BJ (cell line): ENCODE results near the gene NDC80. TPM values are rescaled to one million over a fixed set of nuclear protein-coding genes. Genes with fewer than 3 reads are reported as not detected.

ENCODE experiments used
- CTCF ChIA-PET: fragments of 350-600 bp; formaldehyde crosslinking; extraction: SDS; loops from one replicate; lab custom pipeline; 2021; ENCODE audit warnings: antibody characterized with exemption, inconsistent platforms; lab: Yijun Ruan, JAX
- POLR2A ChIA-PET: fragments of 300-600 bp; sonication (Branson Sonifier 250); formaldehyde crosslinking; extraction: SDS; loops from one replicate; lab custom pipeline; 2021; ENCODE audit warnings: antibody characterized with exemption; lab: Charles Lee
- DNase-seq: peaks from one replicate; pipeline ENCODE4 v3.0.0-alpha.2; 2011; ENCODE audit warnings: low read depth
- H3K27me3 ChIP-seq: 2 replicates; pipeline ENCODE4 v1.6.0; 2011; ENCODE audit warnings: low read length; ENCODE audit not compliant: control insufficient read depth, insufficient read depth
- H3K36me3 ChIP-seq: 2 replicates; pipeline ENCODE4 v1.5.1; 2011; ENCODE audit warnings: low read length; ENCODE audit not compliant: control insufficient read depth, insufficient read depth
- H3K4me3 ChIP-seq: 2 replicates; pipeline ENCODE4 v1.5.1; 2011; ENCODE audit warnings: low read depth, mild to moderate bottlenecking, control low read depth, low read length
- CTCF ChIP-seq: IDR thresholded peaks from 2 replicates; pipeline ENCODE4 v1.5.1; 2011; ENCODE audit warnings: low read depth, mild to moderate bottlenecking, control low read depth, inconsistent platforms, low read length, moderate library complexity; ENCODE audit not compliant: insufficient read depth
- polyA plus RNA-seq: library from polyadenylated mRNA; depleted of rRNA; stranded (reverse); fragments of >200 nt; gene quantifications from 2 replicates; pipeline ENCODE4 v1.2.3, GENCODE V29; 2011

Gene NDC80
- polyA plus RNA-seq, 1 experiment = 18.1 TPM

GRCh38 chr18:2590303-2590702 is 18.9 kb downstream of the NDC80 start:
- Histone ChIP-seq H3K27me3 (no peaks in the 10 kb centered on the region), H3K4me3 (no peak overlapping the region), H3K36me3 (no peaks in the 10 kb centered on the region)
- no peak for TF ChIP-seq CTCF
- POLR2A ChIA-PET = no interaction called here
- CTCF ChIA-PET = no interaction called here
- no peak for DNase-seq

GRCh38 chr18:2597639-2598038 is 26.3 kb downstream of the NDC80 start:
- CTCF ChIA-PET = no interaction called here
- no peak for TF ChIP-seq CTCF
- POLR2A ChIA-PET = no interaction called here
- DNase-seq = no peak
- Histone ChIP-seq H3K27me3 (no peaks in the 10 kb centered on the region), H3K36me3 (no peaks in the 10 kb centered on the region), H3K4me3 (no peak overlapping the region)

- POLR2A ChIA-PET = no interaction called here
- CTCF ChIA-PET = no interaction called here
- H3K36me3 ChIP-seq = no peaks in the 10 kb centered on the region
- no peak overlapping the region for H3K4me3 ChIP-seq
- no peak for TF ChIP-seq CTCF
- no peak for DNase-seq
- no peaks in the 10 kb centered on the region for H3K27me3 ChIP-seq
These were observed 31.5 kb downstream of the NDC80 start for GRCh38 chr18:2602844-2603243.

- ChIA-PET CTCF (no interaction called here), POLR2A (interaction anchor here (0.7 kb wide), 1 partner anchor 28 kb away, joined by 6 read pairs; no protein-coding TSS in a partner anchor)
- no peak for DNase-seq
- H3K27me3 ChIP-seq = no peaks in the 10 kb centered on the region
- no peaks in the 10 kb centered on the region for H3K36me3 ChIP-seq
- H3K4me3 ChIP-seq = no peak overlapping the region
- TF ChIP-seq CTCF = no peak
These were observed 35.0 kb downstream of the NDC80 start for GRCh38 chr18:2606335-2606734.

- no peak for TF ChIP-seq CTCF
- DNase-seq = no peak
- CTCF ChIA-PET = interaction anchor here (1.2 kb wide), 1 partner anchor 32 kb away, joined by 3 read pairs; no protein-coding TSS in a partner anchor
- no peaks in the 10 kb centered on the region for H3K36me3 ChIP-seq
- no peak overlapping the region for H3K4me3 ChIP-seq
- no peaks in the 10 kb centered on the region for H3K27me3 ChIP-seq
- POLR2A ChIA-PET = no interaction called here
These were observed 38.2 kb downstream of the NDC80 start for GRCh38 chr18:2609604-2610003.
